Activated naive CD8-positive, alpha-beta T cell treated with anti-CD3 and anti-CD28 coated beads, Interleukin-2, amount 50 U/mL, for 24 hours (primary cell): ENCODE data around the gene MAP4K2.

Experiments
- ATAC-seq: fragments of 150-1000 bp; cut with Tn5 transposase; one replicate; pipeline ENCODE4 v1.10.0; 2021
- DNase-seq: peaks from one replicate; pipeline ENCODE4 v3.0.0; 2021
- H3K27ac Mint-ChIP-seq: one replicate; pipeline ENCODE4 v1.8.0; 2021; ENCODE audit warnings: mild to moderate bottlenecking, mixed read lengths
- H3K27me3 Mint-ChIP-seq: one replicate; pipeline ENCODE4 v1.8.0; 2021; ENCODE audit warnings: mixed read lengths
- H3K36me3 Mint-ChIP-seq: one replicate; pipeline ENCODE4 v1.8.0; 2021; ENCODE audit warnings: low read depth, mixed read lengths
- H3K4me1 Mint-ChIP-seq: one replicate; pipeline ENCODE4 v1.8.0; 2021; ENCODE audit warnings: mixed read lengths
- H3K4me3 Mint-ChIP-seq: one replicate; pipeline ENCODE4 v1.8.0; 2021; ENCODE audit warnings: mild to moderate bottlenecking, moderate library complexity, mixed read lengths
- H3K9me3 Mint-ChIP-seq: one replicate; pipeline ENCODE4 v1.8.0; 2021; ENCODE audit warnings: mixed read lengths

The MAP4K2 gene

DNA sequence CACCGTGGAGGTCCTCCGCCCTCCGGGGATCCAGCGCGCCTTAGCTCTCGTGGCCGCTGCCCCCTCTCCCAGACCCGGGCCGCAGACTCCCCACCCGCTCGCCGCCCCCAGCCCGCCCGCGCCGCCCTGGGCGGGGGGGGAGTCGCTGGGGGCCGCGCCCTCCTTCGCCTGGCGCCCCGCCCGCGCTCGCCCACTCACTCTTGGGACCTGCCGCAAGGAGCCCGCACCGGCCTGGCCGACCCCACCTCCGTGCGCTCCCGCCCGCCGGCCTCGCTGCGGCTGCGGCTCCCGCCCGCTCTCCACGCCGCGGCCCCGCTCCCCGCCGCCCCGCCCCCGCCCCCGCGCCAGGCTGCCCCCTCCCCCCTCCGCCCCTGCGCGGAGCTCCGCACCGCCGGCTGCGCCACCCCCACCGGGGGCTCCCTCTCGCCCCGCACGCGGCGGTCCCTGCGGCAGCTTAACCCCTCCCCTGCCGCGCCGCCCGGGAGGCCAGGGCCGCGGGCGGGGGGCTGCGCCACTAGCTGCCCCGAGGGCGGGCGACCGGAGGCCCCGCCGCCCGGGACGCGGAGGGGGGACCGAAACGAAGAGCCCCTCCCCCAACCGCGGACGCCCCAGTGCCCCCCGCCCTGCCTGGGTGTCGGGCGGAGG lies 58.3 kb downstream of the MAP4K2 start:
- Mint-ChIP-seq H3K36me3 (no peaks in the 10 kb centered on the region), H3K4me1 (peaks cover 25% of the 10 kb centered on the region), H3K9me3 (no peaks in the 10 kb centered on the region), H3K4me3 (peak overlapping the region; percentile 78), H3K27me3 (peaks cover 7% of the 10 kb centered on the region), H3K27ac (peak overlapping the region; percentile 71)
- ATAC-seq (no peak), DNase-seq (no peak)

DNA sequence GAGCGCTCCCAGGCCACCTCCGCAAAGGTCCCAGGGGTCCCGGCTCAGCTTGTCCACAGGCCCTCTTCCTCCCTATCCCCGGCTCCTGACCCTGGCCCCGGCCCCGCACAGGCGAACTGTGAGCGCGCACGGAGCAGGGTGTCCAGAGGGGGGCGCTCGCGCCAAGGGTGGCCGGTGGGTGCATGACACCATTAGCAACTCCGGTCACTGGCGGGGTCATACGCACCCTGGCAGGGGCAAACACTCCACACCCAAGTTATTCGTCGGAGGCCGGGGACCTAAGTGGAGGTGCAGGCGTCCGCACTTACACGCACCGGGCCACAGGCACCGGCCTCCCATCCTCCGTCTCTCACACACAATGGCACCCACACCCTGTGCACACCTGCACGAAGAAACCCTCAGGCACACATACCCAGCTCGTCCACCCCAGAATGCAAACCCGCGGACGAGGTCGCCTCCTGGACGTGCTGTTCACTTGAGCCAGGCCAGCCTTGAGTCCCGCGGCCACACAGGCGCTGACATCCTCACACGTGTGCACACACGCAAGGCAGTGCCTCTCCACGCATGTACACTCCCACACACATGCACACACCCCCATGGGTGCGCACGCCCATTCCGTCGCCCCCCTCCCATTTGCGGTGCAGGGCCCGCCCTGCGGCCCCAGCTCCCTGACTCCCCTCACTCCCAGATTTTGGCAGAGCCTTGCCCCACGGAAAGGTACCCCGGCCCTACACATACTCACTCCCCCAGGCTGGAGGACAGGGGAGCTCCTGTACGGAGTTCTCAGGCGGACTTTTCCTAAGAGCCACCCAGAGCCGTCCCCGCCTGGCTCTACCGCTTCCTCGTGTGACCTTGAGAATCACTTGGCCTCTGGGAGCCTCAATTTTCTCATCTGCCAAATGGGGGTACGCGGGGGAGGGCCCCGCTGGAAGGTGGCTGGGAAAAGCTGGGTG lies 59.1 kb downstream of the MAP4K2 start, which contains the start of gene RASGRP2:
RASGRP2 (minus strand) TSS at position 552 of the 953 bp plus-strand sequence. CDS start 1,276 bp downstream, outside the sequence.
- Mint-ChIP-seq H3K36me3 (no peaks in the 10 kb centered on the region), H3K4me1 (peaks cover 25% of the 10 kb centered on the region)
- ATAC-seq: peak; percentile 44

DNA sequence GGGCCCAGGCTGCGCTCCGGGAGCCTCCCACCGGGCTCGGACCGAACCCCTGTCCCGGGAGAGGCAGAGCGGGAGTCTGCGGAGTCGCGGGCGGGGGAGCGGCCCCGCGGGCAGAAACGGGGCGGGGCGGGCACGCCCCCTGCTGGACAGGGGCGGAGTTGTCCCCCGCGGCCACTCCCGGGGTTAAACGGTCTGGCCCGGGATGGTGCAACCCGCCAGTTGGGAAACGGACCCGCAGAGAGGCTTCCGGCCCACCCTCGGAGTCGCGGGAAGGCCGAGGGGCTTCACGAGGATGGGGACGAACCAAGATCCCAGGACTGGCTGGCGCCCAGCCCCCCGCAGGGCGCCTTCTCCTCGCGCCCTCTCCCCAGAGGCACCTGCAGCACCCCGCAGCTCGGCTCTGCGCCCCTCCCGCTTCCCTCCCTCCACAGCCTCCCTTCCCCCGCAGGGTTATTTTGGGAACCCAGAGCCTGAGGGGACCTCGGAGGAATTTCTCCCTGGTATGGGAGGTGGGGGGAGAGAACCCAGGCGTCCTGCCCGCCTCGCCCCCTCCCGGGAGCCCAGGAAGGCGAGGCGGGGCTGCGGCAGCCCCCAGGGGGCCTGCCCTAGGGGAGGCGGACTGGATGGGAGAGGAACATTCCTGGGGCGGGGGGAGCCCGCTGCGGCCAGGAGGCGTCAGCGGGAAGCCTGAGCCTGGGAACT lies 60.0 kb downstream of the MAP4K2 start:
- Mint-ChIP-seq H3K27ac (no peak overlapping the region), H3K27me3 (peaks cover 7% of the 10 kb centered on the region), H3K4me1 (peaks cover 25% of the 10 kb centered on the region), H3K4me3 (no peak overlapping the region), H3K9me3 (no peaks in the 10 kb centered on the region), H3K36me3 (no peaks in the 10 kb centered on the region)
- DNase-seq (peak; percentile 85), ATAC-seq (peak; percentile 34)

More for the DNA sequence above, 59.1 kb downstream of the MAP4K2 start, which contains the start of gene RASGRP2:
- Mint-ChIP-seq H3K4me3 (peak within 1 kb of the TSS; percentile 78), H3K27me3 (peaks cover 7% of the 10 kb centered on the region), H3K9me3 (no peaks in the 10 kb centered on the region), H3K27ac (peak within 1 kb of the TSS; percentile 71)
- peak; percentile 90 for DNase-seq

DNA sequence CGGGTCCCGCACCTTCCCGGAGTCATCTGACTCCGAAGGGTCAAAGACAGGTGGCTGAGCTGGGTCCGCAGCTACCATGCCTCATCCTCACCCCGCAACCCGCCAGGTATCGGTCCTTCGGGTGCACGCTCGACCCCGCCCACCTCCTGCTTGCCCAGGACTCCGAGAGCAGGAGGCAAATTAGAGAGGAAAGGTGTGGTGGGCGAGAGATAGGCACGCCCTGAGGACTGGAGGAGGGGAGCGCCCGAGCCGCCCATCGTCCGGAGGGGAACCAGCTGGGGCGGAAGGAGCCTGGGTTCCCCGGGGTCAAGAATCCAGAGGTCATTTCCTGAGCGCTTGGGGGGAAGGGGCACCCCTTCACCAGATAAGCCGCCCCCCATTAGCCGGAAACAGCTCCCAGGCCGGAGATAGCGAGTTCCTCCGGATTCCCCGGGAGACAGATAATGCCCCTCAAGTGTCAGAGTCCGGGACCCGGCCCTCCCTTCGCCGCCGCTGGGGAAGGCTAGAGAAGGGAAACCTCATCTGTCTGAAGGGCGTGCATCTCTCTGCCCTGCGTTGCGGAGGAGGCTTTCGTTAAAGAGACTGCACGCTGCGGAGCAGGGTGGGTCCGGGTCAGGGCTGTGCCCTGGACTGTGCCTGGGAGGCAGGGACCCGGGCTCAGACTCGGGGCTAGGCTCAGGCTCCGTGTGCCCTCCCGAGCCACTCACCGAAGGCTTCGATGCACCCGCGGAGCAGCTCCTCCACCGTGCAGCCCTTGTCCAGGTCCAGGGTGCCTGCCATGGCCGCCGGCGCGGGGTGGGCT lies 60.7 kb downstream of the MAP4K2 start:
- H3K36me3 Mint-ChIP-seq: no peaks in the 10 kb centered on the region
- peaks cover 7% of the 10 kb centered on the region for H3K27me3 Mint-ChIP-seq
- peak; percentile 42 for DNase-seq
- no peaks in the 10 kb centered on the region for H3K9me3 Mint-ChIP-seq
- H3K4me3 Mint-ChIP-seq: peak overlapping the region; percentile 63
- H3K27ac Mint-ChIP-seq: no peak overlapping the region
- ATAC-seq: peak; percentile 9
- H3K4me1 Mint-ChIP-seq: peaks cover 25% of the 10 kb centered on the region

DNA sequence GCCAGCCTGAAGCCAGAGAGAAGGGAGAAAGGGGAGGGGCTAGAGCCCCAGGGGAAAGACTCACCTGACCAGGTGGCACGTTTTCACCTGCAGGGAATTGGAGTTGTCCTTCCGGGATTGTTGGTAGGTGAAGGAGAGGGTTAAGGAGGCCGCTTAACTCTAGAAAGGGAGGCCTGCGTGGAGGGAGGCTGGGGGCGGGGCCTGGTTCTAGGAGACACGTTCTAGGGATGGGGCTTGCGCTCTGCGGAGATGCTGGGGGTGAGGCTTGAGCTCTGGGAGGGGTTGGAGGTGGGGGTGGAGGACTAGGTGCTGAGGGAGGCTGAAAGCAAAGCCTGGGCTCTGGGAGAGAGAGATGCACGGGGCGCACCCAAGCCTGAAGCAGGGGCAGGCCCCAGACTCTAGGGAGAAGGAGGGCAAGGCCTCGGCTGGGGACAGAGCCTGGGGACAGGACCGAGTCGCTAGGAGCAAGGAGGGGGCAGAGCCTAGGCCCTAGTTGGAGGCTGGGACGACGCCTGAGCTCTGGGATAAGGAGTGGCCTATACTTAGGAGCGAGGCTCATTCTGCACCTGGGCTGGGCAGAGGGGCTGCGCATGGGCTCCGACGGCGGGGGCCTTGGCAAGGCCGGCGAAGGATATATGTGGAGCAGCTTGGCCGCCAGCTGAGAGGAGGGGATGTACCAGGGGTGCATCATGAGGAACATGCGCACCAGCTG lies 61.5 kb downstream of the MAP4K2 start:
- Mint-ChIP-seq H3K9me3 (no peaks in the 10 kb centered on the region), H3K36me3 (no peaks in the 10 kb centered on the region), H3K4me1 (peaks cover 25% of the 10 kb centered on the region), H3K4me3 (peak overlapping the region; percentile 63), H3K27me3 (peaks cover 7% of the 10 kb centered on the region), H3K27ac (no peak overlapping the region)
- ATAC-seq (no peak), DNase-seq (no peak)

DNA sequence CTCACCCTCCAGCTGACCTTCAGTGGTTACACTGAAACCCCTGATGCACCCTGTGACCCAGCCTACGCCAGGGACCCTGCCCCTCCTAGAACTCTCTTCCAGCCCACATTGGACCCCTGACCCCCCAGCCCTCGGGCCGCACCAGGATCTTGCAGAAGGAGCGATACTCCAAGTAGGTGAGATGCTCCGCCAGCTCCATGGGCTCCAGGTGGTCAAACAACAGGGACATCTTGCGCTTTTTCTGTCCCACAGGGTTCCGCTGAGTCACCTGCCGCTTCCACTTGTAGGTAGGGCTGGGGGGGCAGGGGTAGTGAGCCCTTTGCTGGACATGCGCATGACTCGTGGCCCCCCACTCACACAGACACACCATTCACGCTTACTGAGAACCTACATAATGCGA lies 63.1 kb downstream of the MAP4K2 start:
- H3K4me3 Mint-ChIP-seq: no peak overlapping the region

DNA sequence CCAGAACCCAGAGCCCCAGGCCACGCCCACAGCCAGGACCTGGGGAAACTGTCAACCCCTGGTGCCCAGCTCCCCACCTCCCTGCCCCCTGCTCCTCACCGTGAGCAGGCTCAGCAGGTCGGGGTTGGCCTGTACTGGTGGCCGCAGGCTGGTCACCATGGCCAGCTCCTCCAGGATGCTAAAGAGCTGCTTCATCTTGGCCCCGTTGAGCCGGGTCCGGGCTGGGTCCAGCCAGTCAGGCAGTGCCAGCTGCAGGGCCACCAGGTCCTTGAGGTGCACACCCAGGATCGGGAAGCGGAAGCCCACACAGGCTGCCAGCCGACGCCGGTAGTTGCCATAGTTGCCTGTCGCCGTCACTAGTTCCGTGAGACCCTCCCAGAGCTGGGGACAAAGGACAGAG lies 66.4 kb downstream of the MAP4K2 start:
- DNase-seq: no peak
- no peak for ATAC-seq
- Mint-ChIP-seq H3K36me3 (no peaks in the 10 kb centered on the region), H3K27me3 (no peaks in the 10 kb centered on the region), H3K4me3 (no peak overlapping the region), H3K27ac (no peak overlapping the region), H3K4me1 (peaks cover 15% of the 10 kb centered on the region), H3K9me3 (no peaks in the 10 kb centered on the region)

More for the DNA sequence above, 63.1 kb downstream of the MAP4K2 start:
- peaks cover 20% of the 10 kb centered on the region for H3K4me1 Mint-ChIP-seq
- no peak for ATAC-seq
- H3K27ac Mint-ChIP-seq: peak overlapping the region; percentile 7
- peaks cover 7% of the 10 kb centered on the region for H3K27me3 Mint-ChIP-seq
- H3K9me3 Mint-ChIP-seq: no peaks in the 10 kb centered on the region
- no peak for DNase-seq
- H3K36me3 Mint-ChIP-seq: no peaks in the 10 kb centered on the region

DNA sequence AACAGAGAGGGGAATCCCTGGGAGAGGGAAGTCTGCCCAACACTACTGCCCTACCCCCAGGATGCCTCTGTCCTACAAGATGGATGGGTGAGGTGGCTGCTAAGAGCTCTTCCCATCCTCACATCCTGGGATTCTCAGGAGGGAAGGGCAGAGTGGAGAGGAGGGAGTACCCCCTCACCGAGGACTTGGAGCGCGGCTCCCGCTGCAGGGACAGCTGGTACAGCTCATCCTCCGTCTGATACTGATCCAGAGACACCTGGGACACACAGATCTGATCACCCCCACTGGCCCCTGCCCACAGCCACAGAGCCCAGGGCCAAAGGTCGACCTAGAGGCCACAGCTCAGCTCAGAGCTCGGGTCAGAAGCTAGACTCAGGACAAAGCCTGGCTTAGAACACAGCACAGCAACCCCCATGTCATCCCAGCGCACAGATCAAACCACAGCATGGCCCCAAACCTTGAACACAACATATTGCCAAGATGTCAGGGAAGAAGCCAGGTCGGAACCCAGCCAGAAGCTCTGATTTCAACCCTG lies 67.2 kb downstream of the MAP4K2 start:
- Mint-ChIP-seq H3K27ac (no peak overlapping the region), H3K4me1 (peaks cover 11% of the 10 kb centered on the region), H3K9me3 (no peaks in the 10 kb centered on the region), H3K36me3 (peaks cover under 1% of the 10 kb centered on the region), H3K27me3 (no peaks in the 10 kb centered on the region), H3K4me3 (no peak overlapping the region)
- DNase-seq (no peak), ATAC-seq (no peak)
